ENCODE results near the gene LSM10.

Gene LSM10

GRCh38 chr1:36382231-36382630 is 15.5 kb downstream of the LSM10 start:
- DNase-seq: no peak

GRCh38 chr1:36381405-36381804 is 16.3 kb downstream of the LSM10 start:
- DNase-seq: no peak

DNA sequence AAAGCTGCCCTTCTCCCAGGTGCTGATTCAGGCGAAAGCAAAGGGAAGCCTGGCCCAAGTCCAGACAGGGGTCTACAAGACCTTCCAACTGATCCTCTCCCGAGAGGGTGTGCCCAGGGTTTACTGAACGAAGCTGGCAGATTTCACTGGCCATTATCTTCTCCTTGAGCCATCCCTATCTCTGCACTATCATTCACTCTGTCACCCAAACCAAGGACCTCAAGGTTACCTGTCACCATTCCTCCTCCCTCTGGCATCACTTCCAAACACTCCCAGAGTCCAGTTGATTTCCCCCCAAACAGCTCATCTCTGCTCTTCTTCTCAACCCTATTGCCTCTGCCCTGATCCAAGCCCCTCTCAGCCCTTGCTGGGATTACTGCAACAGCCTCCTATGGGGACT is 16.9 kb downstream of the LSM10 start:
- DNase-seq: no peak

DNA sequence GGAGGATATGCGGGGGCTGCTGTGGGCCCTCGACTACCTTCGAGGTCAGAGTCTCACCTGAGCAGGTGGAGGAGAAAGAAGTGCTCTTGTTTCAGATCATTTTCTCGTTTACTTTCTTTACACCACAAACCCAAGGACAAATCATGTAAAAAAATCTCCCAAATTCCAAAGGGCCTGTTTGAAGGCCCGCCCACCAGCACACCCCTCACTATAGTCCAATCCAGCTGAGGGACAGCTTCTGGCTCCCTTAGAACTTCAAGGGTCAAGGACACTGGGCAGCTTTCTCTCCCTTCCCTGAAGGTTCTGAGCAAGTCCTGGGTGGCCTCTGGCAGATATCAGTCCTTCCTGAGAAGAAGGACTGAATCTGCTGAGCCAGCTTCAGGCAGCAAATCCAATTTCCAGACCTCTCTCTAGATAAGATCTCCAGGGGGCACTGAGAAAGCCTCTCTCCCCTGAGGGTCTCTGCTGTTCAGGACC is 17.5 kb downstream of the LSM10 start:
- DNase-seq: no peak

- peak in 1 of 2 donors; percentile 24 for DNase-seq
Observed at GRCh38 chr1:36377791-36378492, 19.8 kb downstream of the LSM10 start.

- DNase-seq: no peak
Observed at GRCh38 chr1:36372617-36373016, 25.1 kb downstream of the LSM10 start.

DNA sequence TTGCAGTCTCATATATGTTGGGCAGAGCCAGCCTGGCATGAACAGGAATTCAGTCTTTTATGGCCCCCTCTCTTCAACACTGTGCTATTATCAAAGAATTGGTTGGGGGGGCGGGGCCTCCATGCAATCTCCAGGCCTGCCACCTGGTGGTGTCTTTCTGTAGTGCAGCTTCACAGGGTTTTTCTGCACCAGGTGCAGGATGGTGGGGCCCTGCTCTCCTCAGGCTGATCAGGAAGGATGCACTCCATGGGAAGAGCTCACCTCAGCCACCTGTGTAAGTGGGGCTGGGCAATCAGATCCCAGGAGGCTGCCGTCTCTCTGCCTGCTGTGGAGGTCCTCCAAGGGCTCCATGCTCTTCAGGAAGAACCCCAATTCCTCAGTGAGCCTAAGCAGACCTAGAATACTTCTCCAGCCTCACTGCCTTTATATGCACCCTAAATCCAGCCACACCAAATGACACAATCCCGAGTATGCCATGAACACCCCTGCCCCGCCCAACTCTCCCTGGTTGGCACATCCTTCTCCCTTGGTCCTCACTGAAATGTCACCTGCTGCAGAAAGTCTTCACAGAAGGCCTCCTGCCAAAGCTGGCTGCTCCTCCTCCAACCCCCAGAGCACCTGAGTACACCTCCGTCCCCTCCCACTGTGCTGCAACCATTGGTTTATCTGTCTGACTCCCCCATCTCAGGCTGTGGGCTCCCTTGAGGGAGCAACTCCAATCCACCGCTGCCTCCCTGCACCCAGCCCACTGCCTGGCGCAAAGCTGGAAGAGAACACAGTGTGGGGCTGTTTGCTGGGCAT is 28.4 kb downstream of the LSM10 start:
- peak; percentile 79 to 85 for DNase-seq

DNA sequence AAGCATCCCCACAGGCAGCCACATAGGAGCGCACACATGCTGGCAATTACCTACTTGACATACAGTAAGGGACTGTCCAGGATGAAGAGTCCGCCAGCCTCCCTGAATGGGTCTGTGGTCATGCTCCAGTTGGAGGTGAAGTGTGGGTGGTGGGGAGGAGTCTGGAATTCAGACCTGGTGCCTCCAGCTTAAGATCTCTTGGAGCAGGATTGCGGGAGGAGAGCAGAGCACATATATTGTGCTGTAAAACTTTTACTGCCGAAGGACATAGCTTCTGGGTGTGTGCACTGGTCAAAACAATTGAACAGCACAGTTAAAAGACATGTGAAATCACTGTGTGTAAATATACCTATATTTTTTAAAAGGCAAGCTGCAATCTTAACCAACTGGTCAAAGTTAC is 29.9 kb downstream of the LSM10 start:
- no peak for DNase-seq

- DNase-seq: peak in 1 of 2 donors; percentile 50
Observed at GRCh38 chr1:36367066-36367465, 30.6 kb downstream of the LSM10 start.

DNA sequence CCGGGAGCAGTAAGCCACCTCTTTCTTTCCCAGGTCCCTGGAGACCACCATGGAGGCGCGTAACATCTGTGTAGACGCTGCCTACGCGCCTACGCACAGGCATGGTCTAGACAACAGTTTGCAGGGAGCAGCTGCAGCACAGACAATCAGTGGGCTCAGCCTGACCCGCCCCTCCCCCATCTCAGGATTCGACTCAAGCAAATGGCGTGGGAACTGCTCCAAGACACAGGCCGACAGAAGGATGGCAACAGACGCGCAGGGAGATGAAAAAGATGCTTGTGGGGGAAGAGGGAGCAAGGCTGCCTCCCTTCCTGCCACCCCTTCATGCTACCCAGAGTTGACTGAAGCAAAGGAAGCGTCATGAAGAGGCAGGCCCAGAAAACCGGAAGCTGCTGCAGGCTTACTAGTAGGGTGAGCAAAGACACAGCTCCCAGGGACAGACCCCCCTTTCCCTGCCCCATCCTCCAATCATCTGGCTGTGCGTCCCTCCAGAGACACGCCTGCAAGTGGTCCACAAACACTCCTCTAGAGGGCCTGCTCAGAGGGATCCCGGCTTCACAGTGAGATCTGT is 31.5 kb downstream of the LSM10 start:
- peak; percentile 69 to 72 for DNase-seq

GRCh38 chr1:36365381-36365780 is 32.3 kb downstream of the LSM10 start:
- DNase-seq: no peak

GRCh38 chr1:36359911-36360550 is 37.7 kb downstream of the LSM10 start:
- peak; percentile 47 to 60 for DNase-seq

DNA sequence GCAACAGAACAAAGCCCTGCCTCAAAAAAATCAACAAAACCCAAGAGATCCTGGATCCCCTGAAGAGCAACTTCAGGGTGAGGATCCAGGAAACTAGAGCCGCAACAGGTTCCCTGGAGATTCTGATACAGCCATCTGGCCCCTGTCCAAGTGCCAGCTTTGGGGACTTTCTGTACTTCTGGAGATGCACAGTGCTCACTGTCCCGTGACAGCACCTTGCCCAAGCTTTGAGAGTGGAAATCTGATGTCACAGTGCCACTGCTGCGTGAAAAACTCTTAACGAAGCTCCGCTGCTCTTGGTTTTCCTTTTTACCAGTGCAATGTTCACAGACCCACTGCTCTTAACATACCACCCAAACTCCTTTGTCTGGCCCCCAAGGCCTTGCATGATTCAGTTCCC is 38.3 kb downstream of the LSM10 start:
- no peak for DNase-seq

DNA sequence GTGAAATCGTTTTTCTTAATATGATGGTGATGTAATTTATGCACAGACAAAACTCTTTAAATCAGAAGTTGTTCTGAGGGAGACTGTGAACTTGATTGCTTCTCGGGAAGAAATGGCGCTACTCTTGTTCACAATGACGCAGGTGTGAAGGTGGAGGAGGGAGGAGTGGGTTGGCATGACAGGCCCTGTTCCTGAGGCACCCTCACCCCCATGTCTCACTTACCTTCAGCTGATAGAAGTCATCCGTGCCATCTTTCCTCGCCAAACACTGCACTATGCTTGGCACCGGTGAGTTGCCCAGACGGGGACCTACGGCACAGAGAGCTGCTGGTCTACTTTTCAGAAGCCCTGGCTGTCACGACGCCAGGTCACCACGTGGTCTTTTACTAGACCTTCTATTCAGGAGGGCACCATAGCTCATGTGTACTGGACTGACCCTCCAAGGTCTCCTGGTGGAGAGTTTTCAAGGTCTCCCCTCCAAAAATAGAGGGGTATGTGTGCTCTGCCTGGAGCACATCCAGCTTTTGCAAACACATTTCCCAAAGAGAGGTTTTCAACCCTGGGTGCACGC is 39.1 kb downstream of the LSM10 start:
- no peak for DNase-seq

- DNase-seq: no peak
Observed at GRCh38 chr1:36355811-36356210, 41.9 kb downstream of the LSM10 start.

- no peak for DNase-seq
Observed at GRCh38 chr1:36354486-36354885, 43.2 kb downstream of the LSM10 start.

GRCh38 chr1:36352910-36353878 is 44.5 kb downstream of the LSM10 start:
- DNase-seq: no peak

DNA sequence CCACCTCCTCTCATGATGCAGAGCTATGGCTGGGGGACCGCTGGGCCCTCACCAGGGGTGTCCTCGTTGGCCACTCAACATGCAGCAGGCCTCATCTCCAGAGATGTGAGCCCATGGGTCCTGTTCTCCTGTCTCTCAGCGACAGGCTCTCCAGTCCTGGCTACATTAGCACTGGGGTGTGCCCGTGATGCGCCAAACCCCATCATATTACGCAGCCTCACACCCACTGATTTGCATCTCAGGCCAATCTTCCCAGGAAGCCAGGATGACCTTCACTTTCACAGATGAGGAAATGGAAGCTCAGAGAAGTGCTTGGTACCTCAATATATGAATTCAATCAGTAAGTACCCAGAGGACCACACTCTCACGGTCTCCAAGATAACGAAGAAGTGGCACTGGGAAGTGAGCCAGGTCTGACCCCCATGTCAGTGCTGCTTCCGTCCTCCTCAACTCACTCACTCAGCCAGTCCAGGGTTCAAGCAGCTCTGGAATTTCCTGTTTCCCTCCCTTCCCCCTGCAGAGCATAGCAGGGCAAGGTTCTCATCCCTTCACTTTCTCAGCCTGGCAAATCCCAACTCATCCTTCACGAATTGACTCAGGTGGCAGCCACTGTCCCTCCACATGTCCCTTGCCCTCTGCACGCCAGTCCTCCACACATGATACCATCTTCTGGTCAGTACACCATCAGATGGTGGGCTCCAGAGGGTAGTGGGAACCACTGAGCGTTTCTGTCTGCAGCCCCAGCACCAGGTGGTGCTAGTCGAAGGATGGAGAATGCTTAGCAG is 45.4 kb downstream of the LSM10 start:
- DNase-seq: no peak

GRCh38 chr1:36351227-36351977 is 46.3 kb downstream of the LSM10 start:
- DNase-seq: no peak

DNA sequence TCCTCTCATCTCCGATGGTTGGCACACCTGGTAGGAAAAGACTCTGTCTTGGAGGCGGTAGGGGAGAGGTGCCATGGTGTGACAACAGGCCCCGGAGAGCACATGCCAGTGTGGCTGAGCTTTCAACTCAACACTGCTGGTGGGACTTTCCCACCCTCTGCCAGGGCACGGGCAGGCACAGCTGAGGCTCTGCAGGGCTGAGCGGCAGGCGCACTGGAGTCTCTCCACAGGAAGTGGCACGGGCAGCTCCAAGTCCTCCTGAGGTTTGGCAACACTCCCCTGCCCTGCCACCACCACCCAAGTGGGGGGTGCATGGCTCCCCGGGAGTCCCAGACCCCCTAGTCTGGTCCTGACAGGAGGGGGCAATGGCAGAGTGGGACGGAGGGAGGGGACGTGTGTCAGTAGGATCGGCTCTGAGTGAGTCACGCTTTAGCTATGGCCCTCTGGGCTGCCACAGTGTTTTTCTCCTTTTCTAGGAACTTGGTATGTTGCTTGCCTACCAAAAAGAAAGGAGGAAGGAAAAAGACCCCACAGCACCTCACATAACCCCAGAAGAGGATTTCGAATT is 47.0 kb downstream of the LSM10 start:
- peak; percentile 52 to 55 for DNase-seq
